CD14-positive monocyte (primary cell): ENCODE data around the gene TLE7. TPM values are rescaled to one million over a fixed set of nuclear protein-coding genes. Genes with fewer than 3 reads are reported as not detected.

Experiments used
- DNase-seq, 3 donors: peaks; one replicate each; pipeline ENCODE4 v3.0.0-alpha.2; 2011 to 2022
- H2AFZ ChIP-seq: 2 replicates; pipeline ENCODE4 v1.6.0; 2012; ENCODE audit warnings: mild to moderate bottlenecking, low read depth, low read length, inconsistent platforms; ENCODE audit not compliant: insufficient read depth, poor library complexity, severe bottlenecking
- H3K27ac ChIP-seq, 2 donors: 1 replicate in 1 of 2; 2 replicates in 1 of 2; pipeline ENCODE4 v1.5.1; 2012 to 2013; ENCODE audit warnings: low read length in 2 of 2, control low read depth in 1 of 2, inconsistent platforms in 1 of 2, low read depth in 1 of 2, mild to moderate bottlenecking in 1 of 2
- H3K27me3 ChIP-seq, 2 donors: one replicate each; pipeline versions ENCODE4 v1.6.0 to v1.6.1; 2011 to 2013; ENCODE audit warnings: low read length in 2 of 2; ENCODE audit not compliant: control insufficient read depth in 2 of 2, insufficient read depth in 2 of 2
- H3K36me3 ChIP-seq, 2 donors: replicated peaks in 1 of 2; 1 replicate in 1 of 2; 2 replicates in 1 of 2; pipeline versions ENCODE4 v1.5.1 to v1.6.1; 2012 to 2013; ENCODE audit warnings: low read length in 2 of 2, control low read depth in 1 of 2, inconsistent platforms in 1 of 2, mild to moderate bottlenecking in 1 of 2; ENCODE audit not compliant: insufficient read depth in 2 of 2, control insufficient read depth in 1 of 2
- H3K4me1 ChIP-seq, 2 donors: 1 replicate in 1 of 2; 2 replicates in 1 of 2; pipeline versions ENCODE4 v1.5.1 to v1.6.1; 2012 to 2013; ENCODE audit warnings: low read length in 2 of 2, control low read depth in 1 of 2, inconsistent platforms in 1 of 2, mild to moderate bottlenecking in 1 of 2, moderate library complexity in 1 of 2; ENCODE audit not compliant: insufficient read depth in 2 of 2, control insufficient read depth in 1 of 2
- H3K4me2 ChIP-seq: replicated peaks from 2 replicates; pipeline ENCODE3; 2012; ENCODE audit warnings: low read length, moderate library complexity, mild to moderate bottlenecking; ENCODE audit not compliant: poor library complexity, severe bottlenecking; ENCODE audit errors: extremely low read depth
- H3K4me3 ChIP-seq, 3 experiments: fragments of 200-600 bp in 1 of 3; sonication (generic) in 1 of 3; replicated peaks in 1 of 3; 1 replicate in 2 of 3; 2 replicates in 1 of 3; pipeline ENCODE4 v1.5.1; 2011 to 2013; ENCODE audit warnings: low read length in 3 of 3, mild to moderate bottlenecking in 3 of 3, control low read depth in 2 of 3, low read depth in 2 of 3, inconsistent platforms in 1 of 3, moderate library complexity in 1 of 3
- H3K79me2 ChIP-seq: 2 replicates; pipeline ENCODE4 v1.6.0; 2012; ENCODE audit warnings: mild to moderate bottlenecking, control low read depth, inconsistent platforms, low read length, moderate library complexity; ENCODE audit not compliant: insufficient read depth
- H3K9ac ChIP-seq: 2 replicates; pipeline ENCODE4 v1.6.0; 2017; ENCODE audit warnings: low read length, mild to moderate bottlenecking; ENCODE audit not compliant: insufficient read depth, poor library complexity, severe bottlenecking
- H3K9me3 ChIP-seq, 2 donors: replicated peaks in 1 of 2; 1 replicate in 1 of 2; 2 replicates in 1 of 2; pipeline versions ENCODE4 v1.5.1 to v1.6.1; 2012 to 2013; ENCODE audit warnings: low read length in 2 of 2, control low read depth in 1 of 2; ENCODE audit not compliant: control insufficient read depth in 1 of 2, insufficient read depth in 1 of 2
- H4K20me1 ChIP-seq: 2 replicates; pipeline ENCODE4 v1.6.0; 2012; ENCODE audit warnings: mild to moderate bottlenecking, low read length, control low read depth, moderate library complexity; ENCODE audit not compliant: insufficient read depth
- H3K27ac Mint-ChIP-seq, 7 donors: one replicate each; pipeline ENCODE4 v1.8.0; 2020; ENCODE audit warnings: mild to moderate bottlenecking in 7 of 7, mixed read lengths in 7 of 7, moderate library complexity in 6 of 7, inconsistent platforms in 2 of 7
- H3K27me3 Mint-ChIP-seq, 3 donors: one replicate each; pipeline ENCODE4 v1.8.0; 2021 to 2022; ENCODE audit warnings: low read depth in 3 of 3, mild to moderate bottlenecking in 3 of 3, mixed read lengths in 3 of 3, moderate library complexity in 3 of 3, inconsistent platforms in 1 of 3
- H3K36me3 Mint-ChIP-seq, 2 donors: one replicate each; pipeline ENCODE4 v1.8.0; 2020; ENCODE audit warnings: mixed read lengths in 2 of 2, inconsistent platforms in 1 of 2, mild to moderate bottlenecking in 1 of 2
- H3K4me1 Mint-ChIP-seq: one replicate; pipeline ENCODE4 v1.8.0; 2020; ENCODE audit warnings: mild to moderate bottlenecking, mixed read lengths
- H3K4me3 Mint-ChIP-seq, 2 donors: one replicate each; pipeline ENCODE4 v1.8.0; 2020; ENCODE audit warnings: mild to moderate bottlenecking in 2 of 2, mixed read lengths in 2 of 2, moderate library complexity in 1 of 2
- H3K9me3 Mint-ChIP-seq, 7 donors: one replicate each; pipeline ENCODE4 v1.8.0; 2020 to 2022; ENCODE audit warnings: mixed read lengths in 7 of 7, mild to moderate bottlenecking in 6 of 7, moderate library complexity in 6 of 7, inconsistent platforms in 2 of 7
- CTCF ChIP-seq: fragments of 200-600 bp; IDR thresholded peaks from one replicate; pipeline ENCODE4 v1.8.0; 2022; ENCODE audit warnings: antibody characterized with exemption, mild to moderate bottlenecking
- WGBS: methylation state at CpG from one replicate; pipeline ENCODE4 v1.1.5; 2013; ENCODE audit warnings: missing lambda C conversion rate; ENCODE audit not compliant: insufficient coverage; 5-methylcytosine and 5-hydroxymethylcytosine counted together
- intact Hi-C, 2 donors: fragments of 100-400 bp; cut with micrococcal nuclease; formaldehyde crosslinking; loops; one replicate each; pipeline versions ENCODE4 v1.15.0 to v1.15.1; 2023
- polyA plus RNA-seq, 3 donors: library from polyadenylated mRNA; depleted of rRNA in 1 of 3; unstranded in 2 of 3; stranded (reverse) in 1 of 3; fragments of 300-500 nt in 2 of 3; fragments of >200 nt in 1 of 3; fragmentation: Illumina TruSeq in 2 of 3; gene quantifications; 1 replicate in 2 of 3; 2 replicates in 1 of 3; pipeline ENCODE4 v1.2.3, GENCODE V29; 2012 to 2021

TLE7 gene
- polyA plus RNA-seq, 3 donors: not detected

GRCh38 chr16:71472051-71472450 is 30.2 kb upstream of the TLE7 start:
- Histone ChIP-seq H3K4me2 (no peak overlapping the region), H4K20me1 (no peaks in the 10 kb centered on the region), H3K27ac (no peak overlapping the region), H3K4me3 (no peak overlapping the region), H3K9me3 (no peaks in the 10 kb centered on the region), H3K79me2 (no peaks in the 10 kb centered on the region), H3K9ac (no peak overlapping the region), H2AFZ (no peak overlapping the region), H3K4me1 (no peaks in the 10 kb centered on the region), H3K27me3 (no peaks in the 10 kb centered on the region), H3K36me3 (peaks cover 5 to 19% of the 10 kb centered on the region in 2 donors)
- no peak for DNase-seq
- TF ChIP-seq CTCF: no peak
- H3K4me1 Mint-ChIP-seq: no peaks in the 10 kb centered on the region
- no peak overlapping the region for H3K4me3 Mint-ChIP-seq
- H3K9me3 Mint-ChIP-seq: no peaks in the 10 kb centered on the region
- H3K27ac Mint-ChIP-seq: no peak overlapping the region
- WGBS: 100% methylated on average over 1 of the region's 2 CpGs
- intact Hi-C loops: no loop called here
- H3K27me3 Mint-ChIP-seq: no peaks in the 10 kb centered on the region
- H3K36me3 Mint-ChIP-seq: peaks cover 5 to 14% of the 10 kb centered on the region in 2 donors

GRCh38 chr16:71467810-71468209 is 26.0 kb upstream of the TLE7 start:
- H3K9me3 Mint-ChIP-seq: no peaks in the 10 kb centered on the region
- peaks cover 0 to 4% (median 0%) of the 10 kb centered on the region in 3 donors for H3K27me3 Mint-ChIP-seq
- no peaks in the 10 kb centered on the region for H3K27me3 ChIP-seq
- no peaks in the 10 kb centered on the region for H3K4me1 ChIP-seq
- H3K79me2 ChIP-seq: no peaks in the 10 kb centered on the region
- H3K36me3 ChIP-seq: no peaks in the 10 kb centered on the region
- H3K27ac ChIP-seq: no peak overlapping the region
- H3K4me1 Mint-ChIP-seq: peaks cover 2% of the 10 kb centered on the region
- peak in 1 of 3 donors; percentile 3 for DNase-seq
- no peak overlapping the region for H3K4me2 ChIP-seq
- intact Hi-C loops: no loop called here
- TF ChIP-seq CTCF: no peak
- no peaks in the 10 kb centered on the region for H4K20me1 ChIP-seq
- no peak overlapping the region for H2AFZ ChIP-seq
- H3K4me3 Mint-ChIP-seq: no peak overlapping the region
- H3K9ac ChIP-seq: no peak overlapping the region
- no peak overlapping the region for H3K4me3 ChIP-seq
- H3K9me3 ChIP-seq: no peaks in the 10 kb centered on the region
- WGBS: 16% methylated on average over 2 of the region's 9 CpGs
- no peaks in the 10 kb centered on the region for H3K36me3 Mint-ChIP-seq
- no peak overlapping the region for H3K27ac Mint-ChIP-seq
